ENCODE data around the gene TSPAN32.
"Not testable (repeated sequence)": the region's sequence is repeated elsewhere in the genome, so short reads cannot be mapped to it uniquely, and the experiment has no call there.

TSPAN32 gene

GRCh38 chr11:2316169-2316962, 14.6 kb downstream of the TSPAN32 start:
- no peak for DNase-seq

DNA sequence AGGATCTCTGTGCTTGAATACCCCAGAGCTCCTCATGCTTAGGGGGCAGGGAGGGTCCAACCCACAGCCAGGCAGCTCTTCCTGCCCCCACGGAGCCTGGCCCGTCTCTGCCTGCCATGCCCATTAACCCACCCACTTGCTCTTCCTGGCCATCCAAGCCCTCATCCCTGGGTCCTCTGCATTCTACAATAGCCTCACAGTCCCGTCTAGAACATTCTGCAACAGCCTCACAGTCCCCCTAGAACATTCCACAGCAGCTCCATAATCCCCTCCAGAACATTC, 15.1 kb downstream of the TSPAN32 start:
- DNase-seq = no peak

GRCh38 chr11:2317354-2318050, 15.7 kb downstream of the TSPAN32 start:
- no peak for DNase-seq

DNA sequence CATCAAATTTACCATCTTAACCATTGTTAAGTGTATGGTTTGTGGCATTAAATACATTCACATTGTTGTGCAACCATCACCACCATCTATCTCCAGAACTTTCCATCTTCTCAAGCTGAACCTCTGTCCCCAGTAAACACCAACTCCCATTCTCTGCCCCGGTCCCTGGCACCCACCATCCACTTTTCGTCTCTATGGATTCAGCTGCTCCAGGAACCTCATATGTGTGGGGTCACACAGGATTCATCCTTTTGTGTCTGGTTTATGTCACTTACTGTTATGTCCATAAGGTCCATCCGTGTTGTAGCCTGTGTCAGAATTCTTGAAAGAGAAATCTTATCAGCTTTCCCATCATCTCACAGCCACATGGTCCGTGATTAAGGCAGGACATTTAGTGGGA, 16.3 kb downstream of the TSPAN32 start:
- no peak for DNase-seq

DNA sequence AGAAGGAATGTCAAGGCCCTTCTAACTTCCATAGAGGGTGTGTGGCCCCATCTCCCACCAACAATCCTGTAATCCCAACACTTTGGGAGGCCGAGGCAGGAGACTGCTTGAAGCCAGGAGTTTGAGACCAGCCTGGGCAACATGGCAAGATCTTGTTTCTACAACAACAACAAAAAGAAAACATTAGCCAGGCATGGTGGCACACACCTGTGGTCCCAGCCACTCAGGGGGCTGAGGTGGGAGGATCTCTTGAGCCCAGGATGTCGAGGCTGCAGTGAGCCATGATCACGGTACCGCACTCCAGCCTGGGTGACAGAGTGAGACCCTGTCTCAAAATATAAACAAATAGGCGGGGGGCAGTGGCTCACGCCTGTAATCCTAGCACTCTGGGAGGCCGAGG, 16.9 kb downstream of the TSPAN32 start:
- no peak for DNase-seq

DNA sequence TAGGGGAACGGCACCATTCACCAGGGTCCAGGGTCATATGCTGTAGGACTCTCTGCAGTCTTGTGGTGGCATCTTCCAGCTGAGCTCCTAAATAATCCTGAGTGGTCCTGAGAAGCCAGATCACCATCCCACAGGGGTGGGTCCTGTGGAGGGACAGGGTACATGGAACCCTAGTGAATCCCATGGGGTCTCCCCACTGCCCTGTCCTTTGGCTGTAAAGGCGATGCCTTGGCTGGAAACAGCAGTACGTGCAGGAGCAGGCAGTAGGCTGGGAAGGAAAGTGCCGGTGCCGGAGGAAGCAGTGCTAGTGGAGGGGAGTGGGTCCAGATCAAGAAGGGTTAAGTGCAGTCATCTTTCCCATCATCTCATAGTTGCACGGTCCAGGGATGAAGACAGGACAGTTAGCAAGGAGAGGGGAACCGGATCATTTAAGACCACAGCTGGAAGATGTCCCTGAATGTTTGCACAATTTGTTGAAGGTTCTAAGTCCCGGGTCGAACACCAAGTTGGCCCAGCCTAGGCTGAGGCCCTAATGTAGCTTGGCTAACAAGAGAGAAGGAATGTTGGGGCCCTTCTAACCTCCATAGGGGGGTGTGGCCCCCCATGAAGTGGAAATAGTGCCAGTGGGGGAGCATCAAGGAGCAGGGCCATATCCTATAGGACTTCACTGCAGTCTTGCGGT, 18.1 kb downstream of the TSPAN32 start:
- no peak for DNase-seq

GRCh38 chr11:2320568-2321310, 18.9 kb downstream of the TSPAN32 start:
- no peak for DNase-seq

- no peak for DNase-seq
Measured at GRCh38 chr11:2321311-2321683, 19.5 kb downstream of the TSPAN32 start.

- no peak for DNase-seq
Measured at GRCh38 chr11:2325123-2325522, 23.3 kb downstream of the TSPAN32 start.

DNA sequence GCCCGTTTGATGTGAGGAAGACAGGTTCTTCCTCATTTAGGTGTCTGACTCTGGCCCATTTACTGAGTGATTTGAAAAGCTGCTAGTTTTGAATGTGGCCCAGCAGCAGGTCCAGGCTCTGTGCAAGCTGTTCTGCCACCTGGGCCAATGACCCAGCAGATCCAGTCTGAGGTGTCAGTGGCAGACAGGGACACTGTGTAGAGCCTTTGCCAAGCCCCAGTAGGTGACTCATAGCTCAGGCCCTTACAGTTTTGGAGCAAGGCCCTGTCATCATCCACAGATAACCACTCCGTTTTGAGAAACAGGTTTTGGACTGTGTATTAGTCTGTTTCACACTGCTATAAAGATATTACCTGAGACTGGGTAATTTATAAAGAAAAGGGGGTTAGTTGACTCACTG, 23.9 kb downstream of the TSPAN32 start:
- no peak for DNase-seq

- no peak for DNase-seq
Measured at GRCh38 chr11:2327032-2327431, 25.2 kb downstream of the TSPAN32 start.

DNA sequence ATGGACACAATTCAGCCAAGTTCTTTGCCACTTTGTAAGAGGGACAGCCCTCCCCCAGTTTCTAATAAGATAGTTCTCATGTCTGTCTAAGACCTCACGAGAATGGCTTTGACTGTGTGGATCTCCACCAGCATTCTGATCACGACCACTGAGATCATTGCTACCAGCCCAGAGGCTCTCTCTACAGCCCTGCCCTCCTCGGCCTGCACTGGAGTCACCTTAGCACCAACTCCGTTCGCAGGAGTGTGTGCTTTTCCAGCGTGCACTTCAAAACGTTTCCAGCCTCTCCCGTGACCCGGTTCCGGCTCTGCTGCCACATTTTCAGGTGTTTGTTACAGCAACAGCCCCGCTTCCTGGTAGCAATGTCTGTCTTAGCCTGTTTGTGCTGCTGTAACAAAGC, 26.2 kb downstream of the TSPAN32 start:
- DNase-seq = no peak

- no peak for DNase-seq
Measured at GRCh38 chr11:2328656-2329354, 27.0 kb downstream of the TSPAN32 start.

DNA sequence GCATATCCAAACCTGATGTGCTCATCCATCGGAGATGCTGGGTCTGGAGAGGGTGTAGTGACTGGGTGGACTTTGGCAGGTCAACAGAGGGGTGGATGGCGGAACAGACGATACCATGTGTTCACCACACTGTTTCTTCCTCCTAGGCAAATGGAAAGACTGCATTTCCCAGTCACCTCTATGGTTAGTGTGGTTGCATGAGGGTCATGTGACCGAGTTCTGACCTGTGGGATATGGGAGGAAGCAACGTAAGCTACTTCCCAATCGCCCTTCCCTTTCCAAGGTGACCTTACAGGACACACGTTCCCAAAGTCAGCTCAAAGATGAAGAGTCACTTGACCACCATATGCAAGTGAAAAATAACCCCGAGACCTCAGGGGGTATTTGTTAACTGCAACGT, 27.7 kb downstream of the TSPAN32 start:
- DNase-seq = no peak

- DNase-seq = no peak
Measured at GRCh38 chr11:2330696-2331095, 28.9 kb downstream of the TSPAN32 start.

GRCh38 chr11:2331404-2331803, 29.6 kb downstream of the TSPAN32 start:
- no peak for DNase-seq

DNA sequence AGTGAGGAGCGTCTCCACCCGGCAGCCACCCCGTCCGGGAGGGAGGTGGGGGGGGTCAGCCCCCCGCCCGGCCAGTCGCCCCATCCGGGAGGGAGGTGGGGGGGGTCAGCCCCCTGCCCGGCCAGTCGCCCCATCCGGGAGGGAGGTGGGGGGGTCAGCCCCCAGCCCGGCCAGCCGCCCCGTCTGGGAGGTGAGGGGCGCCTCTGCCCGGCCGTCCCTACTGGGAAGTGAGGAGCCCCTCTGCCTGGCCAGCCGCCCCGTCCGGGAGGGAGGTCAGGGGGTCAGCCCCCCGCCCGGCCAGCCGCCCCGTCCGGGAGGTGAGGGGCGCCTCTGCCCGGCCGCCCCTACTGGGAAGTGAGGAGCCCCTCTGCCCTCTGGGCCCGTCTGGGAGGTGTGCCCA, 30.8 kb downstream of the TSPAN32 start:
- DNase-seq = not testable (repeated sequence)

- DNase-seq = not testable (repeated sequence)
Measured at GRCh38 chr11:2333486-2334205, 31.8 kb downstream of the TSPAN32 start.

GRCh38 chr11:2335286-2335685, 33.5 kb downstream of the TSPAN32 start:
- not testable (repeated sequence) for DNase-seq

- DNase-seq = not testable (repeated sequence)
Measured at GRCh38 chr11:2338760-2339159, 36.9 kb downstream of the TSPAN32 start.

DNA sequence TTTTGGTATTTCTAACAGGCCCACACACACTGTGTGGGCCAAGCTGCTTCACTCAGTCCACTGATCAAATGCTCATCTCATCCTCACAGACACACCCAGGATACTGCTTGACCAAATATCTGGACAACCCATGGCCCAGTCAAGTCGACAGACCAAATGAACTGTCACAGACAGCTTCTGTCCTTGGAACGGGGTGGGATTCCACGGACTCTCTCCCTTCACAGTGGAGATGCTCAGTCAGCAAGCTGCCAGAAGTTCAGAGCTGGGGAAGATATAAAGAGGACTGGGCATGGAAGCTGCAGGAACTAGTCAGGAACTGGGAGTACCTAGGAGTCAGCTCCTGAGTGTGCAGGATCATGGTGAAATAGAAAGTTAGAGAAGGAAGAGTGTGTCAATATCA, 40.7 kb downstream of the TSPAN32 start:
- no peak for DNase-seq

DNA sequence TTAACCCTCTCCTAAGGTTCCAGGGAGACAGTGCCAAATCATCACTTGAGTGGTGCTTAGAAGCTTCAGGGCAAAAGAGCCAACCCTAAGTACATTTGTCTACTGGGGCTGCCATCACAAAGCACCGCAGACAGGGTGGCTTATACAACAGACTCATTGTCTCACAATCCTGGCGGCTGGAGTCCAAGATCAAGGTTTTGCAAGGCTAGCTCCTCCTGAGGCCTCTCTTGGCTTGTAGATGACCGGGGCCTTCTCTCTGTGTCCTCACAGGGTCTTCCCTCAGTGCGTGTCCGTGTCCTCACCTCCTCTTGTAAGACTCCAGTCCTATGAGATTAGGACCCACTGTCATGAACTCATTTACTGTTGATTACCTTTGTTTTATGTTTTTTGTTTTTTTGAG, 41.2 kb downstream of the TSPAN32 start:
- DNase-seq = no peak
